Cardiac muscle cell (in vitro differentiated cells and primary cell): Measurements from ENCODE around the gene ESPNL. TPM values are rescaled to one million over a fixed set of nuclear protein-coding genes. Genes with fewer than 3 reads are reported as not detected.

Experiments used
- DNase-seq, 2 donors: peaks; one replicate each; pipeline versions ENCODE4 v3.0.0 to v3.0.0-alpha.2; 2010 to 2017; ENCODE audit warnings: low read depth in 1 of 2, low spot score in 1 of 2
- H3K27ac ChIP-seq: fragments of 200-600 bp; sonication (generic); 2 replicates; pipeline ENCODE4 v1.5.1; 2016
- H3K27me3 ChIP-seq: fragments of 200-600 bp; sonication (generic); 2 replicates; pipeline ENCODE4 v1.6.0; 2016; ENCODE audit warnings: control low read depth
- H3K36me3 ChIP-seq: fragments of 200-600 bp; sonication (generic); 2 replicates; pipeline ENCODE4 v1.5.1; 2016; ENCODE audit warnings: control low read depth
- H3K4me1 ChIP-seq: fragments of 200-600 bp; sonication (generic); 2 replicates; pipeline ENCODE4 v1.8.1; 2017; ENCODE audit warnings: low read depth, mild to moderate bottlenecking, mixed run types
- H3K4me3 ChIP-seq: fragments of 200-600 bp; sonication (generic); 2 replicates; pipeline ENCODE4 v1.5.1; 2016; ENCODE audit warnings: mild to moderate bottlenecking
- H3K9me3 ChIP-seq: fragments of 200-600 bp; sonication (generic); 2 replicates; pipeline ENCODE4 v1.5.1; 2017; ENCODE audit warnings: low read depth, mild to moderate bottlenecking, control low read depth
- CTCF ChIP-seq: IDR thresholded peaks from 2 replicates; pipeline ENCODE4 v1.5.1; 2012; ENCODE audit warnings: low read depth, mild to moderate bottlenecking, low read length
- polyA plus RNA-seq: library from polyadenylated mRNA; unstranded; fragments of >200 nt; fragmentation: Nextera tagmentation; extraction: Ambion mirVana; gene quantifications from 2 replicates; pipeline ENCODE4 v1.2.1, GENCODE V29; 2016
- total RNA-seq: library from RNA; depleted of rRNA; stranded (reverse); fragments of >200 nt; gene quantifications from 2 replicates; pipeline ENCODE4 v1.2.3, GENCODE V29; 2016

The ESPNL gene
- total and polyA plus RNA-seq, 2 experiments from 2014 or later: 5.3 to 8.5 TPM

GRCh38 chr2:238158018-238158508 is 57.9 kb downstream of the ESPNL start:
- no peak for DNase-seq
- no peaks in the 10 kb centered on the region for H3K36me3 ChIP-seq
- no peaks in the 10 kb centered on the region for H3K4me1 ChIP-seq
- H3K4me3 ChIP-seq: no peak overlapping the region
- no peak for TF ChIP-seq CTCF
- H3K9me3 ChIP-seq: no peaks in the 10 kb centered on the region
- H3K27ac ChIP-seq: no peak overlapping the region
- peaks cover 63% of the 10 kb centered on the region for H3K27me3 ChIP-seq

- Histone ChIP-seq H3K9me3 (no peaks in the 10 kb centered on the region), H3K27ac (no peak within 1 kb of the TSS), H3K36me3 (no peaks in the 10 kb centered on the region), H3K4me3 (peak within 1 kb of the TSS; percentile 20), H3K27me3 (peaks cover 68% of the 10 kb centered on the region), H3K4me1 (no peaks in the 10 kb centered on the region)
- DNase-seq: peak; percentile 53 to 70
- TF ChIP-seq CTCF: peak; percentile 36
Measured at GRCh38 chr2:238158509-238159070, 58.5 kb downstream of the ESPNL start, which contains the start of gene ERFE. Gene ERFE (plus strand): TSS chr2:238158970. CDS start chr2:238159008, 38 bp downstream.

GRCh38 chr2:238159071-238159539 is 59.0 kb downstream of the ESPNL start:
- Histone ChIP-seq H3K9me3 (no peaks in the 10 kb centered on the region), H3K4me3 (peak overlapping the region; percentile 20), H3K27ac (no peak overlapping the region), H3K27me3 (peaks cover 73% of the 10 kb centered on the region), H3K36me3 (no peaks in the 10 kb centered on the region), H3K4me1 (no peaks in the 10 kb centered on the region)
- no peak for TF ChIP-seq CTCF
- DNase-seq: no peak

- no peaks in the 10 kb centered on the region for H3K4me1 ChIP-seq
- no peaks in the 10 kb centered on the region for H3K36me3 ChIP-seq
- H3K27ac ChIP-seq: no peak overlapping the region
- no peak overlapping the region for H3K4me3 ChIP-seq
- H3K27me3 ChIP-seq: peaks cover 79% of the 10 kb centered on the region
- no peak for TF ChIP-seq CTCF
- no peak for DNase-seq
- H3K9me3 ChIP-seq: no peaks in the 10 kb centered on the region
Measured at GRCh38 chr2:238159661-238160205, 59.6 kb downstream of the ESPNL start.

- peak; percentile 31 for TF ChIP-seq CTCF
- Histone ChIP-seq H3K4me3 (no peak overlapping the region), H3K9me3 (no peaks in the 10 kb centered on the region), H3K36me3 (no peaks in the 10 kb centered on the region), H3K4me1 (no peaks in the 10 kb centered on the region), H3K27ac (no peak overlapping the region), H3K27me3 (peaks cover 87% of the 10 kb centered on the region)
- DNase-seq: peak; percentile 46 to 49
Measured at GRCh38 chr2:238160206-238161129, 60.3 kb downstream of the ESPNL start.
